ENCODE results near the gene AMH. TPM values are rescaled to one million over a fixed set of nuclear protein-coding genes. Genes with fewer than 3 reads are reported as not detected.

Gene AMH
- total and polyA plus RNA-seq, 8 donors: 0.45 to 2.0 (median 0.86) TPM; not detected in 2

DNA sequence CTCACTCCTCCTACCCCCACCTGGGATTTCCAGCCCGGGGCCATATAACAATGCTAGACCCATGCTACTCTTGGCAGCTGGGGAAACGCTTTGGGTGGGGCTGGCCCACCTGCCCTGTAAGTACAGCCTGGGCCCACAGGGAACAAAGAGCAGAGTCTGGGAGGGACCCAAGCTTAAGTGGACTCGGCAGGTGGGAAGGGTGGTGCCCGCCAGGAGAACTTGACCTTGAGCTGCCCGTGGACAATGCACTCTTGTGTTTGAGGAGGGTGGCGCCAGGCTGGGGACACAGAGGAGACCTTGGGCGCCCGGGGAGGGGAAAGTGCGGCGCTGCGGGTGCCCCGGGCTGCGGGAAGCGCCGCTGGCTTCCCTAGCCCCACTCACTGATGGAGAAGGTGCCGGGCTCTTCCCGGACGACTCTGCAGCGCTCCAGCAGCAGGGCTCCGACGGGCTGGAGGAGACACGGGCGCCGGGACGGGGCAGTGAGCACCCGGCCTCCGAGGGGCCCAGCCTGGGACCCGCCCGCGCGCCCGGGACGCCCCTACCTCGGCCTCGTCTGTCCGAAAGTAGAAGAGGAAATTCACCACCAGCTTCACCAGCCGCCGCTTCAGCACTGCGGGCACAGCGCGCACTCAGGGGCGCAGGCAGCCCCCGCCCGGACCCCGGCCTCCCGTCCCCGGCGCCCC lies 13.6 kb upstream of the AMH start:
- 1% methylated on average over 24 to 48 of the region's 48 CpGs for WGBS, 5 donors
- Histone ChIP-seq H3K27ac (peak overlapping the region; percentile 92 to 99 (median 99)), H3K4me1 (peaks cover 51 to 86% (median 74%) of the 10 kb centered on the region in 4 donors), H3K9me3 (no peaks in the 10 kb centered on the region), H3K36me3 (peaks cover 9 to 40% (median 37%) of the 10 kb centered on the region in 4 donors), H3K27me3 (no peaks in the 10 kb centered on the region), H3K4me3 (peak overlapping the region; percentile 74 to 99 (median 91))
- peak; percentile 79 to 88 for DNase-seq
- intact Hi-C loops (cut with DNase I; ENCODE audit: low total_unique reads): loop anchor here (10.0 kb wide), 1 partner anchor 89 kb away; the partner anchor contains the start of genes LSM7 and SPPL2B
- TF ChIP-seq, protein P1, sequence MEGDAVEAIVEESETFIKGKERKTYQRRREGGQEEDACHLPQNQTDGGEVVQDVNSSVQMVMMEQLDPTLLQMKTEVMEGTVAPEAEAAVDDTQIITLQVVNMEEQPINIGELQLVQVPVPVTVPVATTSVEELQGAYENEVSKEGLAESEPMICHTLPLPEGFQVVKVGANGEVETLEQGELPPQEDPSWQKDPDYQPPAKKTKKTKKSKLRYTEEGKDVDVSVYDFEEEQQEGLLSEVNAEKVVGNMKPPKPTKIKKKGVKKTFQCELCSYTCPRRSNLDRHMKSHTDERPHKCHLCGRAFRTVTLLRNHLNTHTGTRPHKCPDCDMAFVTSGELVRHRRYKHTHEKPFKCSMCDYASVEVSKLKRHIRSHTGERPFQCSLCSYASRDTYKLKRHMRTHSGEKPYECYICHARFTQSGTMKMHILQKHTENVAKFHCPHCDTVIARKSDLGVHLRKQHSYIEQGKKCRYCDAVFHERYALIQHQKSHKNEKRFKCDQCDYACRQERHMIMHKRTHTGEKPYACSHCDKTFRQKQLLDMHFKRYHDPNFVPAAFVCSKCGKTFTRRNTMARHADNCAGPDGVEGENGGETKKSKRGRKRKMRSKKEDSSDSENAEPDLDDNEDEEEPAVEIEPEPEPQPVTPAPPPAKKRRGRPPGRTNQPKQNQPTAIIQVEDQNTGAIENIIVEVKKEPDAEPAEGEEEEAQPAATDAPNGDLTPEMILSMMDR (IDR thresholded peaks at IDR 0.05): no peak
- no peak for TF ChIP-seq EP300 (IDR thresholded peaks at IDR 0.05)
- peak in 1 of 4 donors; percentile 56 for TF ChIP-seq POLR2A (IDR thresholded peaks at IDR 0.05)
- peak in 2 of 3 donors; percentile 43 to 59 for TF ChIP-seq POLR2AphosphoS5 (IDR thresholded peaks at IDR 0.05)

DNA sequence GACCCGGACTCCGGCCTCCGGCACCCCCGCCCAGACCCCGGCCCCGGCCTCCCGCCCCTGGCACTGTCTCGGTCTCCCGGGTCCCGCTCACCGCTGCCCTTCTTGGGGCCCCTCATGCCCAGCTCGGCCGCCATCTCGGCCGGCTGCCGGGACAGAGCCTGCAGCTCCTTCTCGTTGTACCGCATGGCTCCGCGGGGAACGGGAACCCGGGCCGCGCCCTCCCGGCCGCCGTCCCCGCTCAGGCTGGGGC lies 13.1 kb upstream of the AMH start:
- TF ChIP-seq POLR2AphosphoS5 (IDR thresholded peaks at IDR 0.05) (peak in 2 of 3 donors; percentile 47 to 81), POLR2A (IDR thresholded peaks at IDR 0.05) (no peak)
- H3K27me3 ChIP-seq: no peaks in the 10 kb centered on the region
- H3K36me3 ChIP-seq: peaks cover 9 to 35% (median 32%) of the 10 kb centered on the region in 4 donors
- peak overlapping the region; percentile 74 to 99 (median 91) for H3K4me3 ChIP-seq
- no peak for DNase-seq
- peak overlapping the region; percentile 92 to 99 (median 99) for H3K27ac ChIP-seq
- 0 to 1% (median 0%) methylated on average over 14 to 28 of the region's 28 CpGs for WGBS, 5 donors
- intact Hi-C loops (cut with DNase I; ENCODE audit: low total_unique reads): loop anchor here (10.0 kb wide), 1 partner anchor 89 kb away; the partner anchor contains the start of genes LSM7 and SPPL2B
- no peaks in the 10 kb centered on the region for H3K9me3 ChIP-seq
- H3K4me1 ChIP-seq: peaks cover 55 to 86% (median 79%) of the 10 kb centered on the region in 4 donors

DNA sequence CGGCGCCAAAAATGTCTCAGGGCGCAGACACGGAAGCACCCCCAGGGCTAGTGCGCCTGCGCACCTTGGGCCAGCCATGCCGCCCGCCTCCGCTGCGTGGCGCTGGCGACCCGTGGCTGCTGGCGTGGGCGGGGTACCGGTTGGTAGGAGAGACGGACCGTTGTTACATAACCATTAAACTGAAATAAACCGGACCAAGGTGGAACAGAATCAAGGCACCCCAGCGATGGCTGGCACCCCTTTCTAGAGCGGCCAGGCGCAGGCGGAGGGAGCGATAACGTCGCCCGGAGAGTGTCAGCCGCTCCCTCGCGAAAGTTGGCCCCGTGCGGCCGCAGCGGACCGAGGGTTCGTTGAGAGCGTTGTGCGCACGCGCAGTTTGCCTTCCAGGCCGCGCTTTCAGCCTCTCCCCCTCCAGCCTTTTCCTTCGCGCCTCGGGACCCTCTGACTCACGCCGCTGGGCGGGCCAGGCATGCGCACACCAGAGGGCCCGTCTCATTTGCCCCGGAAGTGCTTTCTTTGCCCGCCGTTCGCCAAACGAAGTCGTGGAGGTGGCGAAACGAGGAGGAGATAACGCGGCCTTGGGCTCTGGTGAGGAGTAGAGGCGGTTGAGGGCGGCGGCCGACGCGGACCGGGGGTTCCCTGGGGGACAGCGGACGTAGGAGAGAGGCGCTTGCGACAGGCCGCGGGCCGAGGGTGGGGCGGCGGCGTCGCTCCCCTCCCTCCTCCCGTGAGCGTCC lies 12.6 kb upstream of the AMH start, which contains the start of the genes PLEKHJ1 and SF3A2:
Gene PLEKHJ1 (minus strand): TSS at position 16 of the 737 bp plus-strand sequence. CDS start 81 bp downstream, outside the sequence.
Gene SF3A2 (plus strand): TSS at position 511 of the 737 bp plus-strand sequence. CDS start 6,595 bp downstream, outside the sequence.
- 0% methylated on average over 23 to 78 of the region's 80 CpGs for WGBS, 5 donors

DNA sequence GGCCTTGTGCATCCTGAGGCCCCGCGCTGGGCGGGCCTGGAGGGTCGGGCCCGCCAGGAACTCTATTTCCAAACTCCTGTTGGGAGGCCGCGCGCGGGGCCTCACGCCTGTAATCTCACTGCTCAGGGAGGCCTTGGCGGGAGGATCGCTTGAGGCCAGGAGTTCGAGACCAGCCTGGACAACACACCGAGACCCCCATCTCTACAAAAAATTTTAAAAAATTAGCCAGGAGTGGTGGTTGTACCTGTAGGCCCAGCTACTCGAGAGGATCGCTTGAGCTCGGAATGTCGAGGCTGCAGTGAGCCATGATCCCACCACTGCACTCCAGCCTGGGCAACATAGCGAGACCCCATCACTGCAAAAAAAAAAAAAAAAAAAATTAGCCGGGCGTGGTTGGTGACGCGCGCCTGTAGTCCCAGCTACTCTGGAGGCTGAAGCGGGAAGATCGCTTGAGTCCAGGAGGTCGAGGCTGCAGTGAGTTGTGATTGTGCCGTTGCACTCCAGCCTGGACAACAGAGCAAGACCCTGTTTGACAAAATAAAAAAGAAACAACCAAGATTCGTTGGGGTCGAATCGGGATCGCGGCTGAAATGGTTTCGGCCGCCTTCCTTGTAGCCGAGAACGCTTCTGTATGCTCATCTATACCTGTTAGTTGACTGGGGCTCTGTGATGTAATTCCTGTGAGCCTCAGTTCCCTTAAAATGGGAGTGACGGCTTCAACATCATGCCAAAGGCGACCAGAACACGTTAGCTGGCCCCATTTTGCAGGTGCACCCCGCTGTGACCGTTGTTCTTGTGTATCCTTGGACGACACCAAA lies 11.9 kb upstream of the AMH start:
- 38 to 60% (median 42%) methylated on average over 29 to 43 of the region's 43 CpGs for WGBS, 5 donors
- Histone ChIP-seq H3K4me3 (peak overlapping the region; percentile 74 to 99 (median 91)), H3K27me3 (no peaks in the 10 kb centered on the region), H3K27ac (peak overlapping the region; percentile 92 to 99 (median 99)), H3K4me1 (peaks cover 68 to 87% (median 86%) of the 10 kb centered on the region in 4 donors), H3K36me3 (peaks cover 12 to 31% (median 25%) of the 10 kb centered on the region in 4 donors), H3K9me3 (no peaks in the 10 kb centered on the region)
- DNase-seq: no peak
- TF ChIP-seq POLR2AphosphoS5 (IDR thresholded peaks at IDR 0.05): no peak
- TF ChIP-seq, protein P1 (IDR thresholded peaks at IDR 0.05): no peak
- TF ChIP-seq POLR2A (IDR thresholded peaks at IDR 0.05): no peak
- TF ChIP-seq EP300 (IDR thresholded peaks at IDR 0.05): no peak
- intact Hi-C loops (cut with DNase I; ENCODE audit: low total_unique reads): loop anchor here (10.0 kb wide), 1 partner anchor 88 kb away; the partner anchor contains the start of genes LSM7 and SPPL2B

More for the DNA sequence above, 12.6 kb upstream of the AMH start, which contains the start of the genes PLEKHJ1 and SF3A2:
- DNase-seq: peak; percentile 97 to 99
- no peaks in the 10 kb centered on the region for H3K27me3 ChIP-seq
- peaks cover 60 to 86% (median 82%) of the 10 kb centered on the region in 4 donors for H3K4me1 ChIP-seq
- TF ChIP-seq, protein P1 (IDR thresholded peaks at IDR 0.05): peak in 6 of 7 experiments; percentile 3 to 99 (median 98)
- TF ChIP-seq EP300 (IDR thresholded peaks at IDR 0.05) (no peak), POLR2A (IDR thresholded peaks at IDR 0.05) (peak in 2 of 4 donors; percentile 37 to 48), POLR2AphosphoS5 (IDR thresholded peaks at IDR 0.05) (peak; percentile 91 to 96 (median 93))
- peak within 1 kb of the TSS; percentile 92 to 99 (median 99) for H3K27ac ChIP-seq
- H3K9me3 ChIP-seq: no peaks in the 10 kb centered on the region
- intact Hi-C loops (cut with DNase I; ENCODE audit: low total_unique reads): loop anchor here (10.0 kb wide), 1 partner anchor 88 kb away; the partner anchor contains the start of genes LSM7 and SPPL2B
- H3K4me3 ChIP-seq: peak within 1 kb of the TSS; percentile 74 to 99 (median 91)
- peaks cover 11 to 30% (median 29%) of the 10 kb centered on the region in 4 donors for H3K36me3 ChIP-seq

Measured in stomach (tissue), 9 donors.